KMS-11 (cell line): ENCODE measurements around the gene NRF1.

Source experiments
- H2AFZ ChIP-seq: fragments of 200-600 bp; sonication (generic); 2 replicates; pipeline ENCODE4 v1.6.1; 2016; ENCODE audit warnings: antibody characterized with exemption, mixed run types, low read depth
- H3K27ac ChIP-seq: fragments of 200-600 bp; sonication (generic); 2 replicates; pipeline ENCODE4 v1.6.1; 2016; ENCODE audit warnings: mild to moderate bottlenecking, mixed run types
- H3K27me3 ChIP-seq: fragments of 200-600 bp; sonication (generic); 2 replicates; pipeline ENCODE4 v1.6.1; 2017; ENCODE audit warnings: mild to moderate bottlenecking, low read depth, mixed run types, moderate library complexity; ENCODE audit not compliant: insufficient read depth
- H3K36me3 ChIP-seq: fragments of 200-600 bp; sonication (generic); 2 replicates; pipeline ENCODE4 v1.6.1; 2017; ENCODE audit warnings: mild to moderate bottlenecking, mixed run types; ENCODE audit not compliant: insufficient read depth
- H3K4me1 ChIP-seq: fragments of 200-600 bp; sonication (generic); 2 replicates; pipeline ENCODE4 v1.6.1; 2016; ENCODE audit warnings: mild to moderate bottlenecking, low read depth, mixed run types; ENCODE audit not compliant: poor library complexity, severe bottlenecking
- H3K4me2 ChIP-seq: fragments of 200-600 bp; sonication (generic); 2 replicates; pipeline ENCODE4 v1.7.0; 2016; ENCODE audit warnings: mild to moderate bottlenecking, mixed run types
- H3K4me3 ChIP-seq: fragments of 200-600 bp; sonication (generic); IDR thresholded peaks from 2 replicates; pipeline ENCODE4 v1.6.1; 2017; ENCODE audit warnings: low read depth, low read length, mixed read lengths; ENCODE audit not compliant: insufficient read depth
- H3K79me2 ChIP-seq: fragments of 200-600 bp; sonication (generic); 2 replicates; pipeline ENCODE4 v1.6.1; 2016; ENCODE audit warnings: low read depth, mixed run types; ENCODE audit not compliant: insufficient read depth
- H3K9ac ChIP-seq: fragments of 200-600 bp; sonication (generic); 2 replicates; pipeline ENCODE4 v1.6.1; 2016; ENCODE audit warnings: mild to moderate bottlenecking, mixed run types
- H4K20me1 ChIP-seq: fragments of 200-600 bp; sonication (generic); 2 replicates; pipeline ENCODE4 v1.6.1; 2016; ENCODE audit warnings: mild to moderate bottlenecking, mixed run types; ENCODE audit not compliant: insufficient read depth
- CTCF ChIP-seq: fragments of 200-600 bp; sonication (generic); conservative IDR thresholded peaks from 2 replicates; pipeline ENCODE4 v1.6.1; 2017; ENCODE audit warnings: low read depth, mild to moderate bottlenecking, antibody characterized with exemption, low read length, moderate library complexity, mixed read lengths

Gene NRF1

GRCh38 chr7:129771928-129772479 is 160.5 kb downstream of the NRF1 start:
- no peak overlapping the region for H3K4me3 ChIP-seq
- no peak overlapping the region for H3K27ac ChIP-seq
- H3K9ac ChIP-seq: no peak overlapping the region
- H3K27me3 ChIP-seq: no peaks in the 10 kb centered on the region
- H2AFZ ChIP-seq: no peak overlapping the region
- no peak for TF ChIP-seq CTCF
- H3K36me3 ChIP-seq: no peaks in the 10 kb centered on the region
- H3K4me1 ChIP-seq: no peaks in the 10 kb centered on the region
- no peak overlapping the region for H3K4me2 ChIP-seq
- H3K79me2 ChIP-seq: no peaks in the 10 kb centered on the region
- H4K20me1 ChIP-seq: no peaks in the 10 kb centered on the region

GRCh38 chr7:129772646-129773280 is 161.2 kb downstream of the NRF1 start:
- no peak overlapping the region for H3K4me2 ChIP-seq
- no peaks in the 10 kb centered on the region for H3K27me3 ChIP-seq
- no peak overlapping the region for H3K9ac ChIP-seq
- no peaks in the 10 kb centered on the region for H3K36me3 ChIP-seq
- no peaks in the 10 kb centered on the region for H3K4me1 ChIP-seq
- H3K4me3 ChIP-seq: no peak overlapping the region
- no peak overlapping the region for H2AFZ ChIP-seq
- no peaks in the 10 kb centered on the region for H4K20me1 ChIP-seq
- TF ChIP-seq CTCF: no peak
- H3K27ac ChIP-seq: no peak overlapping the region
- H3K79me2 ChIP-seq: no peaks in the 10 kb centered on the region

- Histone ChIP-seq H3K4me2 (no peak overlapping the region), H3K4me3 (no peak overlapping the region), H4K20me1 (no peaks in the 10 kb centered on the region), H3K4me1 (no peaks in the 10 kb centered on the region), H3K9ac (no peak overlapping the region), H3K27me3 (no peaks in the 10 kb centered on the region), H3K79me2 (0 out of 2 replicates have a peak, but pooled peaks cover under 1% of the 10 kb centered on the region), H3K36me3 (no peaks in the 10 kb centered on the region), H2AFZ (no peak overlapping the region), H3K27ac (no peak overlapping the region)
- no peak for TF ChIP-seq CTCF
These were observed 161.8 kb downstream of the NRF1 start for GRCh38 chr7:129773328-129773731.

GRCh38 chr7:129773871-129774270 is 162.4 kb downstream of the NRF1 start:
- no peaks in the 10 kb centered on the region for H3K27me3 ChIP-seq
- H2AFZ ChIP-seq: no peak overlapping the region
- no peak overlapping the region for H3K4me2 ChIP-seq
- H3K36me3 ChIP-seq: no peaks in the 10 kb centered on the region
- no peak overlapping the region for H3K4me3 ChIP-seq
- H3K27ac ChIP-seq: no peak overlapping the region
- no peaks in the 10 kb centered on the region for H4K20me1 ChIP-seq
- H3K4me1 ChIP-seq: no peaks in the 10 kb centered on the region
- no peak for TF ChIP-seq CTCF
- no peak overlapping the region for H3K9ac ChIP-seq
- H3K79me2 ChIP-seq: 0 out of 2 replicates have a peak, but pooled peaks cover 6% of the 10 kb centered on the region
